ENCODE data around the gene POLR3K.

- TF ChIP-seq ZNF138 (tag by site-specific recombination; IDR thresholded peaks at IDR 0.05; ENCODE audit: borderline replicate concordance) (no peak), ZNF274 (IDR thresholded peaks at IDR 0.05; ENCODE audit: low read length) (no peak), ZNF274 (tag by site-specific recombination; IDR thresholded peaks at IDR 0.05; ENCODE audit: borderline replicate concordance) (no peak), ZNF639 (tag by site-specific recombination; IDR thresholded peaks at IDR 0.05) (no peak), HOXC10 (CRISPR knock-in tag; IDR thresholded peaks at IDR 0.05) (no peak), CTCF (tag by site-specific recombination; IDR thresholded peaks at IDR 0.05) (no peak), REST (tag by site-specific recombination; IDR thresholded peaks at IDR 0.05) (no peak), TCF7L2 (IDR thresholded peaks at IDR 0.05; ENCODE audit: borderline replicate concordance, low read depth, low read length) (no peak), ZNF146 (tag by site-specific recombination; IDR thresholded peaks at IDR 0.05) (no peak), ZNF530 (tag by site-specific recombination; IDR thresholded peaks at IDR 0.05; ENCODE audit: low read depth) (no peak), ZNF837 (tag by site-specific recombination; IDR thresholded peaks at IDR 0.05) (no peak), TSHZ1 (tag by site-specific recombination; IDR thresholded peaks at IDR 0.05; ENCODE audit: borderline replicate concordance) (no peak), RBAK (tag by site-specific recombination; IDR thresholded peaks at IDR 0.05) (no peak)
Measured at GRCh38 chr16:67884-68789, 14.7 kb upstream of the POLR3K start.

Measured in HEK293 (cell line).